ENCODE measurements around the gene TBC1D4. TPM values are rescaled to one million over a fixed set of nuclear protein-coding genes. Genes with fewer than 3 reads are reported as not detected.

The TBC1D4 gene
- total and polyA plus RNA-seq, 2 donors from 2014 or later, result 14.7 to 51.8 TPM

DNA sequence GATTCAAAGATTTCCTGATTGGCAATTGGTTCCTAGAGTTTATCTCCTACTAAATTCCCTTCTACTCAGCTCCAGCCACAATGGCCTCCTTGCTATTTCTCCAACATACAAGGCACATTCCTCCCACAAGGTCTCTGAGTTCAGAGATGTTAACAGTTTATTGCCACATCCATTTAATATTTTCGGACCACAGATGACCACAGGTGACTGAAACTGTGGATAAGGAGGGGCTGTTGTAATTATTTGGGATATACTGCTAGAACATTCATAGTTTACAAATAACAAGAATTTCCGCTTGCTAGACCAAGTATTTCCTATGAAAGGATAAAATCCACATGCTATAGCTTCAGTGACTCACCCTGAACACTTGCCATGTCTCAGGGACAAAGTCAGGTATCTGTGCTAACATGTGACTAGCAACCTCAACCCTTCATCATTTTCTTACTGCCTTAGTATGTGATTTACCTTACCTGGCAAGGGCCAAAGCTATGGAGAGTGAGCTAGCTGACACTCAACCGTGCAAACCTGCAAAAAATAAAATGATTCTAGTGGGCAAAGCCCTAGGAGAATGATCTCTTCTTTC, 117.7 kb downstream of the TBC1D4 start:
- Histone ChIP-seq H3K4me3 (ENCODE audit: low read length in 3 of 3) (no peak overlapping the region), H3K4me1 (ENCODE audit: control insufficient read depth in 2 of 3, insufficient read depth in 2 of 3, low read depth in 1 of 3, low read length in 3 of 3) (peaks cover 0 to 11% (median 3%) of the 10 kb centered on the region in 3 donors), H3K9me3 (ENCODE audit: control insufficient read depth in 2 of 3, insufficient read depth in 1 of 3, low read length in 3 of 3) (no peaks in the 10 kb centered on the region), H3K27ac (ENCODE audit: low read depth in 2 of 2, low read length in 2 of 2) (no peak overlapping the region), H3K27me3 (ENCODE audit: control insufficient read depth, insufficient read depth, low read length) (no peaks in the 10 kb centered on the region), H3K9ac (ENCODE audit: low read length in 3 of 3) (no peak overlapping the region), H3K36me3 (ENCODE audit: control insufficient read depth in 2 of 3, insufficient read depth in 3 of 3, low read length in 3 of 3) (no peaks in the 10 kb centered on the region)
- TF ChIP-seq, protein P1, sequence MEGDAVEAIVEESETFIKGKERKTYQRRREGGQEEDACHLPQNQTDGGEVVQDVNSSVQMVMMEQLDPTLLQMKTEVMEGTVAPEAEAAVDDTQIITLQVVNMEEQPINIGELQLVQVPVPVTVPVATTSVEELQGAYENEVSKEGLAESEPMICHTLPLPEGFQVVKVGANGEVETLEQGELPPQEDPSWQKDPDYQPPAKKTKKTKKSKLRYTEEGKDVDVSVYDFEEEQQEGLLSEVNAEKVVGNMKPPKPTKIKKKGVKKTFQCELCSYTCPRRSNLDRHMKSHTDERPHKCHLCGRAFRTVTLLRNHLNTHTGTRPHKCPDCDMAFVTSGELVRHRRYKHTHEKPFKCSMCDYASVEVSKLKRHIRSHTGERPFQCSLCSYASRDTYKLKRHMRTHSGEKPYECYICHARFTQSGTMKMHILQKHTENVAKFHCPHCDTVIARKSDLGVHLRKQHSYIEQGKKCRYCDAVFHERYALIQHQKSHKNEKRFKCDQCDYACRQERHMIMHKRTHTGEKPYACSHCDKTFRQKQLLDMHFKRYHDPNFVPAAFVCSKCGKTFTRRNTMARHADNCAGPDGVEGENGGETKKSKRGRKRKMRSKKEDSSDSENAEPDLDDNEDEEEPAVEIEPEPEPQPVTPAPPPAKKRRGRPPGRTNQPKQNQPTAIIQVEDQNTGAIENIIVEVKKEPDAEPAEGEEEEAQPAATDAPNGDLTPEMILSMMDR (IDR thresholded peaks at IDR 0.05; ENCODE audit: borderline replicate concordance, extremely low read depth, insufficient read depth), result no peak
- FAIRE-seq, result no peak
- intact Hi-C loops (cut with DNase I), result no loop called here
- no peak for DNase-seq

DNA sequence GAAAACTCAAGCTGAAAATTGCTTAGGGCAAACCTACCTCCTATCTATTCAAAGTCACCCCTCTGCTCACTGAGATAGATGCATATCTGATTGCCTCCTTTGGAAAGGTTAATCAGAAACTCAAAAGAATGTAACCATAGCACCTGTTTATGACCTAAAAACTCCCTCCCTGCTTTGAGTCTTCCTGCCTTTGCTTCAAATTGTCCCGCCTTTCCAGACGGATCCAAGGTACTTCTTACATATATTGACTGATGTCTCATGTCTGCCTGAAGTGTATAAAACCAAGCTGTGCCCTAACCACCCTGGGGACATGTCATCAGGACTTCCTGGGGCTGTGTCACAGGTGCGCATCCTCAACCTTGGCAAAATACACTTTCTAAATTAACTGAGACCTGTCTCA, 118.6 kb downstream of the TBC1D4 start:
- Histone ChIP-seq H3K36me3 (ENCODE audit: control insufficient read depth in 2 of 3, insufficient read depth in 3 of 3, low read length in 3 of 3) (no peaks in the 10 kb centered on the region), H3K27me3 (ENCODE audit: control insufficient read depth, insufficient read depth, low read length) (no peaks in the 10 kb centered on the region), H3K9me3 (ENCODE audit: control insufficient read depth in 2 of 3, insufficient read depth in 1 of 3, low read length in 3 of 3) (no peaks in the 10 kb centered on the region), H3K4me3 (ENCODE audit: low read length in 3 of 3) (no peak overlapping the region), H3K27ac (ENCODE audit: low read depth in 2 of 2, low read length in 2 of 2) (no peak overlapping the region), H3K9ac (ENCODE audit: low read length in 3 of 3) (no peak overlapping the region), H3K4me1 (ENCODE audit: control insufficient read depth in 2 of 3, insufficient read depth in 2 of 3, low read depth in 1 of 3, low read length in 3 of 3) (peaks cover 0 to 11% (median 3%) of the 10 kb centered on the region in 3 donors)
- DNase-seq (no peak), FAIRE-seq (no peak)
- intact Hi-C loops (cut with DNase I), result no loop called here
- TF ChIP-seq, protein P1 (IDR thresholded peaks at IDR 0.05; ENCODE audit: borderline replicate concordance, extremely low read depth, insufficient read depth), result no peak

DNA sequence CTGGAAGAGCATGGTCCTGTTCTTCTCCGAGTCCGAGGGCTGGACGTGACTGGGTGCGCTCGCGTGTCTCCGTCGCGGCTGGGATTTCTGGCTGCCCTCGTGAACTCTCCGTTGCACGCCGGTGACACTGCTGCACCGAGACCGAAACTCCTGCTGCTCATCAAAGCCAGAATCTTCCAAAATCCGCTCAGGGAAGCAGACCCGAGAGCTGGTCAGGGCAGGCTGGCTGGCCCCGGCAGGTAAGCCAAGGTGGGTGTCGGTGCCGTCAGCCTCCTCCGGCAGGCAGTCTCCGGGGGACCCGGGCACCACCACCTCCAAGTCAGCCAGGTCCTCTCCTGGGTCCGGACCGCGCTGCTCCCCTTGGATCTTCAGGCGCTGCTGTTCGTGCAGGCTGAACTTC, 119.9 kb downstream of the TBC1D4 start:
- H3K4me1 ChIP-seq (ENCODE audit: control insufficient read depth in 2 of 3, insufficient read depth in 2 of 3, low read depth in 1 of 3, low read length in 3 of 3), result peaks cover 0 to 11% (median 3%) of the 10 kb centered on the region in 3 donors
- H3K27me3 ChIP-seq (ENCODE audit: control insufficient read depth, insufficient read depth, low read length), result no peaks in the 10 kb centered on the region
- H3K9me3 ChIP-seq (ENCODE audit: control insufficient read depth in 2 of 3, insufficient read depth in 1 of 3, low read length in 3 of 3), result no peaks in the 10 kb centered on the region
- H3K4me3 ChIP-seq (ENCODE audit: low read length in 3 of 3), result no peak overlapping the region
- H3K36me3 ChIP-seq (ENCODE audit: control insufficient read depth in 2 of 3, insufficient read depth in 3 of 3, low read length in 3 of 3), result no peaks in the 10 kb centered on the region
- H3K27ac ChIP-seq (ENCODE audit: low read depth in 2 of 2, low read length in 2 of 2), result no peak overlapping the region
- TF ChIP-seq, protein P1 (IDR thresholded peaks at IDR 0.05; ENCODE audit: borderline replicate concordance, extremely low read depth, insufficient read depth), result no peak
- DNase-seq (peak in 1 of 5 donors; percentile 76), FAIRE-seq (no peak)
- no peak overlapping the region for H3K9ac ChIP-seq (ENCODE audit: low read length in 3 of 3)
- intact Hi-C loops (cut with DNase I), result no loop called here

DNA sequence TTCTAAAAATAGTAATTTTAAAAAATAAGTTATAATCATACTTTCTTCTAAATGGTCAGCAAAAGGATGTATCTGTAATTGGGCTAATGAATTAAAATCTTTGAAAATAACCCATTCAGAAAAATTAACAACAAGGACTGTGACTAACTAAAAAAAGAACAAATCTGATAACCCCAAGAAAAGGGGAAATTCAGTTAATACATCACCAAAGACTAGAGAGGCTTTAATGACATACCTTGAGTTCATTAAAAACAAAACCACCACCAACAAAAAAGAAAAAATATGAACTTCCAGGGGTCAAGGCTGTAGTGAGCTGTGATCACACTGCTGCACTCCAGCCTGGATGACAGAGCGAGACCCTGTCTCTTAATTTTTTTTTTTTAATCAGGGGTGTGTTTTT, 121.8 kb downstream of the TBC1D4 start:
- intact Hi-C loops (cut with DNase I), result no loop called here
- Histone ChIP-seq H3K36me3 (ENCODE audit: control insufficient read depth in 2 of 3, insufficient read depth in 3 of 3, low read length in 3 of 3) (peaks cover 0 to 2% (median 0%) of the 10 kb centered on the region in 3 donors), H3K27ac (ENCODE audit: low read depth in 2 of 2, low read length in 2 of 2) (no peak overlapping the region), H3K27me3 (ENCODE audit: control insufficient read depth, insufficient read depth, low read length) (no peaks in the 10 kb centered on the region), H3K4me3 (ENCODE audit: low read length in 3 of 3) (no peak overlapping the region), H3K9me3 (ENCODE audit: control insufficient read depth in 2 of 3, insufficient read depth in 1 of 3, low read length in 3 of 3) (no peaks in the 10 kb centered on the region), H3K4me1 (ENCODE audit: control insufficient read depth in 2 of 3, insufficient read depth in 2 of 3, low read depth in 1 of 3, low read length in 3 of 3) (peaks cover 0 to 4% (median 0%) of the 10 kb centered on the region in 3 donors), H3K9ac (ENCODE audit: low read length in 3 of 3) (no peak overlapping the region)
- FAIRE-seq, result no peak
- no peak for DNase-seq
- TF ChIP-seq, protein P1 (IDR thresholded peaks at IDR 0.05; ENCODE audit: borderline replicate concordance, extremely low read depth, insufficient read depth), result no peak
